IPS-NIHi11 (cell line): ENCODE results near the gene SPRY2.
"Not testable (repeated sequence)": the region's sequence is repeated elsewhere in the genome, so short reads cannot be mapped to it uniquely, and the experiment has no call there.

ENCODE experiments used
- DNase-seq: peaks from one replicate; pipeline ENCODE4 v3.0.0; 2012; ENCODE audit warnings: mixed read lengths, low spot score

Gene SPRY2, protein sequence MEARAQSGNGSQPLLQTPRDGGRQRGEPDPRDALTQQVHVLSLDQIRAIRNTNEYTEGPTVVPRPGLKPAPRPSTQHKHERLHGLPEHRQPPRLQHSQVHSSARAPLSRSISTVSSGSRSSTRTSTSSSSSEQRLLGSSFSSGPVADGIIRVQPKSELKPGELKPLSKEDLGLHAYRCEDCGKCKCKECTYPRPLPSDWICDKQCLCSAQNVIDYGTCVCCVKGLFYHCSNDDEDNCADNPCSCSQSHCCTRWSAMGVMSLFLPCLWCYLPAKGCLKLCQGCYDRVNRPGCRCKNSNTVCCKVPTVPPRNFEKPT

DNA sequence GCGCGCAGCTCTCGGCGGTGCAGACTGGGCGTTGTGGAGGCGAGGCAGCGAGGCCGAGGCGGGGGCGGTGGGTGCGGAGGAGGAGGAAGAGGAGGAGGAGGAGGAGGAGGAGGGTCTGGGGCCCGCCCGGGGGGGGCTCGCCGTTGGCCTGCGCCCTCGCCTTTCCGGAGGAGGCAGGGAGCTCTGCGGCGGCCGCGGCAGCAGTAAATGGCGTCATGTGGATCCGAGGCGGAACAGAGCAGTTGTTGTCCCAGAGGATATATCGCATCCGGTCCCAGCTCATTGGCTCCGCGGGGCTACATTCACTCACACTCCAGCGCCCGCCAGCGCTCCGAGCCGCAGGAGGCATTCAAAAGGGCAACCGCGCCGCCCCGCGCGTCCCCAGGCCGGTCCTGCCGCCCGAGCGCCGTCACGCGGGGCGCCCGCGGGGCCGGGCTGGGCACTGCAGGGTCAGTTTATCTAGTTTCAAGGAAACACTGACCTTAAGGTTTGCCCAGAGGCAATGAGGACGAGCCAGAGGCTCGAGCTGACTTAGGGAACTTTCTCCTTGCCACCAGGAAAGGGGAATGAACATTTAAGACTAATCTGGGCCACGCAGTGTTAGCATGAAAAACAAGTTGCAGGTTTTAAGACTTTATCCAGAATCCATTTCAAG lies at the start of gene SPRY2:
SPRY2 (minus strand) TSS at position 26 of the 655 bp plus-strand sequence. CDS start 3,421 bp downstream, outside the sequence.
- peak; percentile 87 for DNase-seq

DNA sequence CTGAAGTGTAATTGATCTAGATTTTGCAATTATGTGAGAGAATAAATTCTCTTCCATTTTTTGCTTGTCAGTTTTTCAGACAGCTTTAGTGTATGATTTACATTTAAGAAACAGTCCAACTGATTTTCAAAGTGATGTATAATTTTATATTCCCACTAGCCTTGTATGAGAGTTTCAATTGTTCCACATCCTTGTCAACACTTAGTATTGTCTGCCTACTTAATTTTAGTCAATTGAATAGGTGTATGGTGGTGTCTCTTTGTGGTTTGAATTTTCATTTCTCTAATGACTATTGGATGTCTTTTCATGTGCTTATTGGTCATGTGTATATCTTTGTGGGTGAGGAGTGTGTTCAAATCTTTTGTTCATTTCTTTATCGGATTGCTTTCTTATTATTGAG lies 49.4 kb upstream of the SPRY2 start:
- no peak for DNase-seq

DNA sequence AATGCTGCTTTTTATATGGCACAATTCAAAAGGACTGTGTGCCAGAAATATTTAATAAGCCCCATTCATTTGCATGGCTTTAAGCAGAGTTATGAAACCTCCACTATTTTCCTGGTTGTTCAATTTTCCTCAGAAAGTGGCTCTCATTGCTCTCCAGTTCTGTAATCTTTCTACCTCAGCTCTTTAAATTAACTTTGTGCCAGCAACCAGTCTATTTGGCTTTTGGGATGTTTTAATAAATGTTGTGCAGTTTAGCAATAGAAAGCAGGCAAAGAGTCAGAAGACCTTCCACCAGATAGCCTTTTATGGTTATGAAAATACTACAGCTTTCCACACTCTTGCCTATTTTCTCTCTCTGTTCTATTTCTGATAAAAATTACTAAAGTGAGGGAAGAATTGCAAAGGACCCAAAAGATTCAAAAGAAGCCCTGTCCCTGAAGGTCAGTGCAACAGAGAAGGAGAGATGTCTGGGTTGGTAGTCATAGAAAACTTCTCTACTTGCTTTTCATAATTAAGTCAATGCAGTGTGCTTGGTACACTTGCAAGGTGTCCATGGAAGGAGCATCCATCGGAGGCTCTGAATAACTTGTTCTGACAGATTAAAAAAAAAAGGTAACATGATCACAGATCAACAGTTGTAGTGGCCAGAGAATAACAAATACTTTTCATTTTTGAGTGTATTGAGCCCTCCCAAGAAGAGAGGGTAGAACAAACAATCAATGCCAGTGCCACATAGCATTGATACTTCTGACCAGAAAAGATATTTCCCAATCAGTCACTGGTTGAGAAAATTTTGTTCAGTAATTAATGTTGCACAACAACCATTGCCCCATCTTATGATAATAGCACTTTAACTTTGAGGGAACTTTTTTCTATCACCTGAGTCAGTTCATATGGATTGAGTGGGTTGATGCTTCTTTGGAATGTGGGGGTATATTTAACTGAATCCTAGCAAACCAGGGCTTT lies 48.4 kb upstream of the SPRY2 start:
- DNase-seq: no peak

DNA sequence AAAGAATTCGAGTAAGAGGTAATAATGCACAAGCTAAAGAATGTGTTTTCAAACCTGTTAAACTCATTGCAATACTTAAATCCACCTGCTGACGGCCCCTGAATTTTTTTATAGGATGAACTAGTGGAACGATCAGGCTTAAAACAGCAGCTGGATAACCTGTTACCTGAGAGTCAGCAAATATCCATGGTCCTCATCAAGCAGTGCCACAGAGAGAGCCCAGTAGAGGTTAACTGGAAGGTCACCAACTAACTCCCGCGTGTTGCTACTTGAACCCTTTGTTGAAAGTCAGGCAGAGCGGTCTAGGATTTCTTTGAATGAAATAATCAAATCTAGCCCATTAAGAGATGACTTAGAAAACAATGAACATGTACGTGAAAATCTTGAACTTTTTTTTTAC lies 47.6 kb upstream of the SPRY2 start:
- no peak for DNase-seq

DNA sequence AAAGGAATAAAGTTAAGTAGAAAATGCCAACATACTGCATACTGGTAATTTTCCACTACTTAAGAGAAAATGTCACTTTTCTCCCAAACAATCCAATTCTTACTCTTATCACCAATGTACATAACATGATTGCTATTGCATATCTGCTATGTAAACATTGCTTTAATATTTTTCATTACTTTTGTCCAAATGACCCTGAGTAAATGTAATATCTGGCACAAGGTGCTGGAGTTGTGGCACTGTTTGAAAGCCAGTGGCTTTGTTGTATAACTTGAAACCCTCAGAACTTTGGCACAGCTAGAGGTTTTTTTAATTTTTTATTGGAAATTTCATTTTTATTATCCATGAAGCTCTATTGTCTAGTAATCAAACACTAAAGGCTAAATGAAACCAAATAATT lies 45.7 kb upstream of the SPRY2 start:
- DNase-seq: no peak

DNA sequence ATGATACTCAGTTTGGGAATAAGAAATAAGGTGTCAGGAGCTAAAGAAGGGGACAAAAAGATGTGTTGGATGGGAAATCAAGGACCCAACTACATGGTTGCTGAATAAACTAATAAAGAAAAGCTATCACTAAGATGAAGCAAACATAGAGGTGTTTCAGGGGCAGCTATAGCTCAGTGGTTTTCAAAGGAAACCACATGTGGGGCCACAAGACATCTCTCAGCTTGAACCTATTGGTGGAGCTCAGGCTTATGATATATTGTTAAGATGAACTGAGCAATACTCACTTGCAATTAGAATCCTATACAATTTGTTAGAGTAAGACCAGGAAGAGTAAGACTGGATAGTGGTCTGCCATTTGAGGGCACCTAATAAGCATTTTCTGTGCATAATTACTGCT lies 45.1 kb upstream of the SPRY2 start:
- DNase-seq: no peak

DNA sequence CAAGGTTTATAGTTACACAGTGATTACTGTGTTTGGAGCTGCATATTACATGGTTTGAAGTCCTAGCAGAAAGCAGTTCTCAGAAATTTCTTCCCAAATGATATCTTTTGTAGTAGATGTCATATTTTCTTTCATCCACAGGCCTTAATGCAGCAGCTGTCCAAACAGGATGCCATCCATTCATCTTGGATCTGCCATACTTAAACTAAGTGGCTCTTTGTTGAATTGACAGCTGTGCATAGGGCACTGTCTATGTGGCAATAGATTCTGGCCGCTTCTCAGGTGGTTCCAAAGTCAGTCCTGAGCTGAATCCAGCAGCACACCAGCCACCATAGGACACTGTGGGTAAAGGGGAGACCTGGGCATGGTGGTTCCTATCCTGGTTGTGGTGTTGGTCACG lies 41.6 kb upstream of the SPRY2 start:
- DNase-seq: no peak

DNA sequence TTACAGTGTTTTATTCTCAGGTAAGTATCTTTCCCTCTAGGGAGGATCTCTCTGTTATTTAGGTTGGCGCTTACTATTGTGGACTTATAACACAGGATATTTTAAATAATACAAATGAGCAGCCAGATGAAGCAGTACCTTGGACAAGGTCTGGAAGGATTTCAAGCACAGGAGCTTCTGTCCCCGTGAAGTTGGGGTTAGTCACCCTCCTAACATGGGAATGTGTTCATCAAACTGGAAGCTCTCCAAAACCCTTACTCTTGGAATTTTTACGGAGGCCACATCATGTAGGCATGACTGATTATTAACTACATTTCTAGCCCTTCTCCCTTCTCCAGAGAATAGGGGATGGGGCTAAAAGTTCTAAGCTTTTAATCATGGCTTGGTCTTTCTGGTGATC lies 38.3 kb upstream of the SPRY2 start:
- DNase-seq: no peak

DNA sequence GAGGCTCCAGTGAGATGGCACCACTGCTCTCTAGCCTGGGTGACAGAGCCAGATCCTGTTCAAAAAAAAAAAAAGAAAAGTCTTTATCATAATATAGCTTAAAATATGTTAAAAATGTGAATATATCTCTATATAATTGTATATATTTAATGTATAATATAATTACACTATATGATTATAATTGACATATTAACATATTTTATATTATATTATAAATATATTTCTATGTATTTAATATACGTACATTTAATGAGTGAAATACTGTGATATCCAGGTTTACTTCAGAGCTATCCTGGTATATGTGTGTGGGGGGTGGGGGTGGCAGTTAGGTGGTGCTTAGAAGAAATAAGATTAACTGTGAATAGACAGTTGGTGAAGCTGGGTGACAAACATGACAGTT lies 35.6 kb upstream of the SPRY2 start:
- no peak for DNase-seq

DNA sequence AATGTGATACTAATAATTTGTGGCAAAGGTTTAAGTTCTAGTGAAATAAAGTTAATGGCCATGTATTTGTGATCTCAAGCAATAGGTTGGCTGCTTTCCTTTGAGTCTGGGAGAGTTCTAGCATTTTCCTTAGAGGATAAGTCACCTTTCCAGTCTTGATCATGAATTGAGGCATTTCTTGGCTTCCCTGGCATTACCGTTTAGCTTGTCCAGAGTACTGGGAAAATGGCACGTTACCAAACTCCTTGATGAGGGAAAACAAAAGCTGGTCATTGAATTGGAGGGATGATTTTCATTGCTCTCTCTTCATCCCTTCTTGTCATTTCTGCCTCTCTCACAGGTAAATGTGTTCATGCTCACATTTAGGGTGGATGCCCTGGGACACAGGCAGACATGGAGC lies 34.0 kb upstream of the SPRY2 start:
- no peak for DNase-seq

DNA sequence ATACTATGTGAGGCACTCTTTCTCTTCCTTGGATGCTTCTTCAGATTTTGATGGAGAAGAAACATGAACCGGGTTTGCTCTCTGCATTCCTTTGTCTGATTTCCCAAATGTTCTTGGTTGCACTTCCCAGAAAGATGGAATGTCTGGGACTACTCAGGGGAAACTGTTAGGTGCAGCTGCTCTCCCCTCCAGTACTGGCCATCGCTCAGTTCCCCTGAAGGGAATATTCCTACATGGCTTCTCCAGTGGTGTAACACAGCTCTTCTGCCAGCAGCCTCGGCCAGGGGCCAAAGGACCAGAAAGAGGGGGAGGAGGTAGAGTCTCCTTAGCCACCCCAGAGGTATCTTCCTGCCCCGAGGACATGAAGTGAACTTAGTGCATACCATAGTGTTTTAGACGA lies 33.5 kb upstream of the SPRY2 start:
- DNase-seq: no peak

DNA sequence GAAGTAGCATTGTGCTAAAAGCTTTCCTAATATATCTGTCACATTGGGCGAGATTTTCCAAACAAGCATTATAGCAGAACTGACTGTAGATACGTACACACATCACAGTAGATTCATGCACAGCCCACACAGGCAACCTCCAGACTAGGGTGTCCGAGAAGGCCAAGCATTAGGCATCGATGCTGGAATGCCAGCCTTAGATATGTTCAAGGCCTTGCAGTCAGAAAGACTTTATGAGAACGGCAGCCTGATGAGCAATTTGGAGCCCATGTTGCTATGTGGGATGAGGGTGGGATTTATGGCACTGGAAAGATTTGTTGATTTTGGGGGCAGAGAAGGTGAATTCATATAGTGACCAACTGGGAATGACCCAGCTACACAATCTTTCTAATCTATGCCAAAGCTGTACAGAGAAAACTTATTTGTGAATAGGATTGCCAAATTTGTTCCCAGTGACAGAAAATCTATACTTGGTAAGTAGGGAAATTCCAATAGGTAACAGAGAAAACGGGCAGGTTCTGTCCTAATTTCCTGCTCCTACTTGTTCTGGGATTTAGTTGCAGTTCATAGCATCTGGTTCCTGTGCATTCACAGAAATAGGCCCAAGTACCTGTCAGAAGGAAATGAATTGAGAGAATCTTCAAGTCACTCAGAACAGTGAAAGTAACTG lies 31.0 kb upstream of the SPRY2 start:
- no peak for DNase-seq

DNA sequence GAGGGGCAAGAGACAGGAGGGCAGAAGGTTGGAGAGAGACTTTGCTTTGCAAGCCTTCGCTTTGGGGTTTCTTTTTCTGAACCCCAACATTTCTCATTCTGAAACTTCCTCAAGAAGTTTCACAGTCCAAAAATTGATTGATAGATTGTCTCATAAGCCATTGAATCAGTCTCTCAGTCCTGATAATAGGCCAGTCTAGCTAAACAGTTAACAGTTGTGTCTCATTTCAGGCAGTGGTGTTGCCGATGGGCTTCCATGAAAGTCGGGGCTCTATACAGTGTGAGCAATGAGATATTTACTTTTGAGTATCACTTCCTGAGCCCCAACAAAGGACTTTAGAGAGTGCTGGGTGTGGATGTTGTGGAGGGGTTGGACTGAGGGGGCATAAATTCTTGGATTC lies 26.5 kb upstream of the SPRY2 start:
- no peak for DNase-seq

DNA sequence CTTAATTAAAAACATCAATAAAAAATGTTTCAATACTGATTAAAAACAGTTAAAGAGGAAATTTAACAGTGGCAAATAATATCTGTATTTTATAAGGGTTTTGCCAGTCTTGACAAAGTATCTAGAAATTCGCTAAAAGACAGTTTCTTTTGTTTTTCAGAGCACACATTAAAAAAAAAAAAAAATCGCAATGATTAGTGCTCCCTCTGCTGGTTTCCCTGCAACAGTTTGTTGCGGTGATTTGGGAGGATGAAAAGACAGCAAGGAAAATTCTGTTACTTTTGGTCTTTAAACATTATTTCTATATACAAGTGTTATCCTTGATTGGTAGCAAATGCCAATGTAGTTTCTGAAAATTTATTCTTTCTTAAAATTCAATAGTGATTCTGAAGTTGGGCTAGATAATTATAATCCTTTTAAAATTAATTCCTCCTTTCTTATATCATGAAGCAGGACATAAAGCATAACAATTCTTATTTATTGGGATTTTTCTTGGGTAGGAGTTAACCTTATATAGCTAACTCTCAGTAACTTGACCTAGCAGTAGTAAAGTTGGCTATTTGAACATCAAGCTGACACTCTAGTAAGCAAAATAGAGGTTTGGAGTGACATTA lies 23.1 kb upstream of the SPRY2 start:
- no peak for DNase-seq

DNA sequence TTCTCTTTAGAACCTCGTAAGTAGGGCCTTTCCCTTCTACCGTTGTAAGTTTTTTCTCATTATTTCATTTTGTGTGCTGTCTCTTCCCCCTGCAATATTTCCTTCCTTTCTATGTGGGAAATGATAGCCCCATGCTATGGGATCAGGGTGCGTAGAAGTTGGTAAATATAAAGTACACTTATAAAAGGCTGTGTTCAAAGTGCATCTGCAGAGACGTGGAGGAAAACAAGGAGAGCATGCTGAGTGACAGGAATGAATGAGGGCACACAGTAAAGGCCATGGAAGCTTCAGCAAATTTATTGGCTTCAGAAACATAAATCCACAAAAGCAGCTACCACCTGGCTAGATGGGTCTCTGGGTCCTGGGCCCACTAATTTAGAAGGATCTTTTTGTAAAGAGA lies 21.6 kb upstream of the SPRY2 start:
- no peak for DNase-seq

DNA sequence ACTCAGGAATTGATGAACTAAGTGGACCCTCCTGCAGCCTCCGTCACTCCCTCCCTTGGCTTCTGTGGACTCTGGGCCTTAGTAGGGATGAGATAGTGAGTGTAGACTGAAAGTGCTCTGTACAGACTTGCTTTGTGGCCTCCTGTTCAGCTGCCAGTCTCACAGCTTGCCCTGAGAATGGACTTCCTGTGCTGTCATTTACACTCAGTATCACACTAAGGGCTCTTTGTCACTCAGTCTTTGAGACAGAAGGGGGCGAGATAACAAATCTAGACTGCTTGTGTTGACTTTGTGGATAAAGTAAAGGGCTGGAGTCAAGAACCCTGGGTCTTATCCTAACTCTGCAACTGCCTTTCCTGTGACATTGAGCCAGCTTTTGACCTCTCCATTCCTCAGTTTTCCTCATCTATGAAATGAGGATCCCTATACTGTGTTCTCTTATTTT lies 21.0 kb upstream of the SPRY2 start:
- DNase-seq: peak; percentile 30

DNA sequence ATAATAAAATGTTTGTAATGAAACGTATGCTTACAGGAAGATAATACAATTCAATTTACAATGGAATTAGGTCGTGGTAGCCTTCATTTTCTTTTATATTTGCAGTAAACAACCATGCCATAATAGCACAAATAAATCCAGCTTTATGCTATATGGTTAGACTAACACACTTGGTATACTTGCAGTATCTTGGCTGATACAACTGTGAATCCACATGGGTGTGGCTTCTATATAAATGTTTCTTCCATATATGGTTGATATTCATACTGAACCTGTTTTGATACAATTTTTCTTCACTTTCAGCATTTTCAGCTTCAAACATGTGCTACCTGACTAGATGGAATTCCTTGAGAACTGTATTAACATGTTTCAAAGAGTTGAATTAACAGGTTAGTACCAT lies 20.4 kb upstream of the SPRY2 start:
- DNase-seq: no peak

DNA sequence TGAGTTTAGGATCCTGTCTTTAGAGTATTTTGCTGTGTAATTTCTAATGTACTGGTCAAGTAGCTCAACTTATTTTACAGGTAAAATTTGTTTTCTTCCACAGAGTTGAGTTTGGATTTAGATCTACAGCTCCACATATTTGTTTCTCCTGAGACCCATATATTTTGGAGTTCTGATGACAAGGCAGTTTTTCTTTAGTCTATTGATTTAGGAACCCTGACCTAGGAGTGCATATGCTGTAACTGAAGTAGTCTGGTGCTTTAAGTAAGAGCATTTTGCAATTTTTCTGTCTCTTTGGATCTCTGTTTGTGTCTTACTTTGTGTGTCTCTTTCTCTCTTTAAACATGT lies 19.5 kb upstream of the SPRY2 start:
- no peak for DNase-seq

DNA sequence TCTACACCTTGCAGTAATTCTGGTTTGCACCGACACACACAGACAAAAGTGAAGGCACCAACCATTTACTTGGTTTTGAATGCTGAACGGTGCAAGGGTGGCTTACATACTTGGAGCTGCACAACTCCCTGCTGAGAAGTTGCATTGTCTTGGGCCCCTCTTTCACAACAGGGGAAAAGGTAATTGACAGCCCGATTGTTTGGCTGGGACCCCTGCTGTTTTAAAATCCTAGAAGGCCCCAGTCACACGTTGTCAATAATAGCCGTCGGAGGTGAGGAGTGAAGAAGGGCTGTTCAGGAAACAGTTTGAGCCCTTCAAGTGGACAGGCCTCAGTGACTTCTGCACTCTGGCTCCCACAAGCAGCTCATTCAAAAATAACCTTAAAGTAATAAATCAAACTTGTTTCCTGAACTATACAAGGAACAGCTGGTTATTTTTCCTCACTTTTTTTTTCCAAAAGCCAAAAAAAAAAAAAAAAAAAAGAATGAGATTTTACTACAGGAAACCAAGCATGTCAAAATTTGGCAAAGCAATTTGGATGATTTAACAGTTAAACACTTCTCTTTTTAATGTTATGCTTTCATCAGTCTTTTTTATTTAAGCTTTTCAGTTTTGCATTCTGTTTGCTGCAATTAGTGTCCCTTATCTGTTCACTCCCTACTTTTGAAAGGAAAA lies 19.0 kb upstream of the SPRY2 start:
- DNase-seq: peak; percentile 61

DNA sequence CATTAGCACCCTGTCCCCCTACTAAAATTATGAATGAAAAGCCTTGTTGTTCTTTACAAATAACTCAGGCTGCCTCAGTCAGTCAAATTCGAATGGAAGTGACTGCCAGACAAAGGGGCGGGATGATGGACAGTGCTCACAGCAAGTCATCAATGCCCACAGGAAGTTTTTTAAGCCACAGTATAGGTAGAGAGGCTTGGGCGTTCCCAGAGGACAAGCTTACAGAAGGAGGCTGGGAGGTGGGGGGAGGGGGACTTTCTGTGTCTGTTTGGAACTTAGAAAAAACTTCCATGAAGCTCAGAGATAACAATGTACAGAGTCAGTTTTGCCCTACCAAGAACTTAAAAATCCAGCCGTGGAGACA lies 18.5 kb upstream of the SPRY2 start:
- DNase-seq: peak; percentile 65

DNA sequence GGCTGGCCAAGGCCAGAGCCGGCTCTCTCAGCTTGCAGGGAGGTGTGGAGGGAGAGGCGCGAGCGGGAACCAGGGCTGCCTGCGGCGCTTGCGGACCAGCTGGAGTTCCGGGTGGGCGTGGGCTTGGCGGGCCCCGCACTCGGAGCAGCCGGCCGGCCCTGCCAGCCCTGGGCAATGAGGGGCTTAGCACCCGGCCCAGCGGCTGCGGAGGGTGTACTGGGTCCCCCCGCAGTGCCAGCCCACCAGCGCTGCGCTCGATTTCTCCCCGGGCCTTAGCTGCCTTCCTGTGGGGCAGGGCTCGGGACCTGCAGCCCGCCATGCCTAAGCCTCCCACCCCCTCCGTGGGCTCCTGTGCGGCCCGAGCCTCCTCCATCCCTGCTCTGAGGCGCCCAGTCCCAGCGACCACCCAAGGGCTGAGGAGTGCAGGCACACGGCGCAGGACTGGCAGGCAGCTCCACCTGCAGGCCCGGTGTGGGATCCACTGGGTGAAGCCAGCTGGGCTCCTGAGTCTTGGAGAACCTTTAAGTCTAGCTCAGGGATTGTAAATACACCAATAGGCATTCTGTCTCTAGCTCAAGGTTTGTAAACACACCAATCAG lies 14.7 kb upstream of the SPRY2 start:
- not testable (repeated sequence) for DNase-seq
